Ovary (tissue), 3 donors: ENCODE data around the gene BUB1B.

Experiments used
- CTCF ChIP-seq, 3 donors: fragments of 450-650 bp in 2 of 3; fragments of 200-600 bp in 1 of 3; IDR thresholded peaks; one replicate each; pipeline versions ENCODE4 v1.5.1 to v1.8.0; 2016 to 2022; ENCODE audit warnings: antibody characterized with exemption in 3 of 3, mild to moderate bottlenecking in 1 of 3
- EP300 ChIP-seq: sonication (generic); formaldehyde crosslinking; IDR thresholded peaks from one replicate; pipeline ENCODE4 v1.6.1; 2017; ENCODE audit warnings: antibody characterized with exemption
- POLR2A ChIP-seq: fragments of 450-650 bp; IDR thresholded peaks from one replicate; pipeline ENCODE4 v1.6.1; 2017; ENCODE audit warnings: antibody characterized with exemption, mild to moderate bottlenecking, moderate library complexity
- donor health status: DM: no; HTN: no; CAD: no.

DNA sequence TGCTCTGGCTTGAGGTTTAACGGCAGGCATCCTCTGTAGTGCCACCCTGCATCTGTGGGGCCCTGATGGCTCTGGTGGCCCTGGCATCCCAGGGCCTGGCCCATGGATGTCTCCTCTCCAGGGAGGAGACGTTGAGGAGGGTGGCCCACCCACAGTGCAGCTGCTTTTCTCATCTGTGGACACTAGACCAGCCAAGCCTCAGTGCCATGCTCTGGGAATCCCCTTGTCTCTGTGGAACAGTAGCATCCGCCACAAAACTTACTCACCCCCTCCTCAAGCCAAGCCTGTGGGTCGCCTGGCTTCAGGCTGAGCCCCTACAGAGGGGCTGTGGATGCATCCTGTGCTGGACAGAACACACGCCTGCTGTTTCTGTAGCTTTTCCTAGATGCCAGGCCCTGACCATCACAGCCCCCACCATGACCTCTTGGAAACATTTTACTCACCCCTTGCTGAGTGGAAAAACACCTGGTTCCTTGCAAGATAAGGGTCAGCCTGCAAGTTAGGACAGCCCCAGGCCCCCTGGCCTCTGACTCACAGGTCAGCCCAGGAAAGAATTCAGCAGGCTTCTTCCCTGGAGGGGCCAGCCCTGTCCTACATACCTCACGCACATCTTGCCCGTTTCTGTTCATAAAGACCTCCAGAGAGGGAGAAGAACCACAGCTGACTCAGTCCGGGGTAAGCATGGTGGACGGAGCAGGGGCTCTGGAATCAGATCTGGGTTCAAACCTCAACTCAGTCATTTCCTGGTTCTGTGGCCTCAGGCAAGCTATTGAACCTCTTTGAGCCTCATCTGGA is 97.0 kb downstream of the BUB1B start:
- TF ChIP-seq CTCF (IDR thresholded peaks at IDR 0.05) (no peak), POLR2A (no peak), EP300 (no peak)
